ENCODE results near the gene MICALL1.
"Not testable (repeated sequence)": the region's sequence is repeated elsewhere in the genome, so short reads cannot be mapped to it uniquely, and the experiment has no call there.

The MICALL1 gene

DNA sequence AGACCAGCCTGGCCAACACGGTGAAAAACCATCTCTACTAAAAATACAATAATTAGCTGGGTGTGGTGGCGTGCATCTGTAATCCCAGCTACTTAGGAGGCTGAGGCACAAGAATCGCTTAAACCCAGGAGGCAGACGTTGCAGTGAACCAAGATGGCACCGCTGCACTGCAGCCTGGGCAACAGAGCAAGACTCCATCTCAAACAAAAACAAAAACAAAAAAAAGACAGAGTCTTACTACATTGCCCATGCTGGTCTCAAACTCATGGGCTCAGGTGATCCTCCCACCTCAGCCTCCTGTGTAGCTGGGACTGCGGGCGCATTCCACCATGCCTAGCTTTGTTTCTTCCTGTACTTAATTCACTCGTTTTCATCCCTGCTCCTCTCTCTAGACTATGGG, 69.9 kb downstream of the MICALL1 start:
- not testable (repeated sequence) for H3K27me3 ChIP-seq (ENCODE audit: insufficient read depth, low read length); H3K4me3 ChIP-seq (ENCODE audit: low read depth, low read length); H3K36me3 ChIP-seq (ENCODE audit: insufficient read depth, low read length); H3K79me2 ChIP-seq (ENCODE audit: control insufficient read depth, insufficient read depth, low read length, unreplicated experiment); H2AFZ ChIP-seq (ENCODE audit: low read length, unreplicated experiment); H3K27ac ChIP-seq (ENCODE audit: low read depth, low read length); H3K4me1 ChIP-seq (ENCODE audit: control insufficient read depth, insufficient read depth, low read length, unreplicated experiment)

DNA sequence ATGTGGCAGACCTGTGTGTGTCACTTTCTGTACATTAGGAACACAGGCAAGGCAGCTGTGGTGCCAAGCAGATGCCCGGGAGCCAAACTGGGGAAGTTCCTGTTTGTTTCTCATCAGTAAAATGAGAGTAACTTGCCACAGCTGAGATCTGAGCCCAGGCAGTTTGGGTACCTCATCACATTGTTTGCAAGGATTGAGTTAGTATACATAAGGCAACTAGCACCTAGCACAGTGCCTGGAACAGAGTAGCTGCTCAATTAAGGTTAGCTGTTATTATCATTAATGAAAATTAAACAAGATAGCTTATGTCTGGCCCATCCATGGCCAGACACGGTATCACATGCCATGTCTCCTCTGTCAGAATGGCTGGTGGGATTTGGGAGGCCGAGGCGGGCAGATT, 70.5 kb downstream of the MICALL1 start:
- H3K36me3 ChIP-seq (ENCODE audit: insufficient read depth, low read length) = no peaks in the 10 kb centered on the region
- H3K4me1 ChIP-seq (ENCODE audit: control insufficient read depth, insufficient read depth, low read length, unreplicated experiment) = no peaks in the 10 kb centered on the region
- no peaks in the 10 kb centered on the region for H3K27me3 ChIP-seq (ENCODE audit: insufficient read depth, low read length)
- H2AFZ ChIP-seq (ENCODE audit: low read length, unreplicated experiment) = no peak overlapping the region
- H3K27ac ChIP-seq (ENCODE audit: low read depth, low read length) = no peak overlapping the region
- H3K79me2 ChIP-seq (ENCODE audit: control insufficient read depth, insufficient read depth, low read length, unreplicated experiment) = no peaks in the 10 kb centered on the region
- H3K4me3 ChIP-seq (ENCODE audit: low read depth, low read length) = no peak overlapping the region

DNA sequence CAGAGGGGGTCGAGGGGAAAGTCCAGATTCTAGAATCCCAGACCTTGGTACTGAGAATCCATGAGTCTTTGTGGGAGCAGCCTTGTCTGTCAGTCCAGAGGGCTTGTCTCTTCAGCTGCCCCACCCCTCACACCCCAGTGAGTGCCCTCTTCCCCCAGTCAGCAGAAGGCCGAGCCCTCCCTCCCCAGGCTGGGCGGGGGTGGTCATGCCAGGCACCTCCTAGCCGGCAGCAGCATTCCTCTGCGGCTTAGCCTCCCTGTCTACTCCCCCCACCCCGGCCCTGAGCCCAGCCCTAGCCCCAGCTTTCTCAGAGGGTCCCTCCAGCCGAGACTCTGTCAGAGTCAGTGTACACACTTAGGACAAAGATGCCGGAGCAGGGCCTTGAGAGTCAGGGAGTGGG, 73.7 kb downstream of the MICALL1 start:
- H3K36me3 ChIP-seq (ENCODE audit: insufficient read depth, low read length) = no peaks in the 10 kb centered on the region
- H3K27ac ChIP-seq (ENCODE audit: low read depth, low read length) = no peak overlapping the region
- no peak overlapping the region for H2AFZ ChIP-seq (ENCODE audit: low read length, unreplicated experiment)
- no peak overlapping the region for H3K4me3 ChIP-seq (ENCODE audit: low read depth, low read length)
- no peaks in the 10 kb centered on the region for H3K27me3 ChIP-seq (ENCODE audit: insufficient read depth, low read length)
- no peaks in the 10 kb centered on the region for H3K79me2 ChIP-seq (ENCODE audit: control insufficient read depth, insufficient read depth, low read length, unreplicated experiment)
- no peaks in the 10 kb centered on the region for H3K4me1 ChIP-seq (ENCODE audit: control insufficient read depth, insufficient read depth, low read length, unreplicated experiment)

DNA sequence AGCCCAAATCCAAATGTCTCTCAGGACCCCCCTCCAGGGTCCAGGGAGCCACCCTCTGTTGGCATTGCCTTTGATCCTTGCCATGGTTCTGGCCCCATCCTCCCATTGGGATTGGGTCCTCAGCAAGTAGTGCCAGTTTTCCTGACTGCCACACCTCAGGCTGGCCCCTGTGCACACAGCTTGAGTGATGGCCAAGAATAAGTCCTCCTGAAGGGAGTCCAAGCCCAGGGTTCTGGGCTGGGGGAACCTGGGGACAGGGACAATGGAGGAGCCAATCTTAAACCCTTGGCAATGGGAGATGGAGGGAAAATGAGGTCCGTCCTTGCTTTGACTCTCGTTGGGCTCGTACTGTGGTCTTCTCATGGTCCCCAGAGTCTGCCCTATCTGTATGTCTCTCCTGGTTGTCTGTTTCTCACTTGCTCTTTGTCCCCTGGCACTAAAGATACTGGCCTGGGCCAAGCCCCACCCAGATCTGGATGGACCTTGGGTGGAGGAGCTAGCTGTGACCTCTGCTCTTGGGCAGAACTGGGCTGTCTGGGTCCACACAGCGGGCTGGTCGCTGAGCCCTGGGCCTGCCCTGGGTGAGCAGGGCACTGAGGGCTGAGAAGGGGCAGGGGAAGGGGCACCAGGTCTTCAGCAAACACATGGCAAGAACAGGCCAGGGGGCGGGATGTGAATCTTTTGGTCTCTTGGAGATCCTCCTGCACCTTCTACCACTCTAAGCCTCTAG, 75.3 kb downstream of the MICALL1 start:
- Histone ChIP-seq H2AFZ (ENCODE audit: low read length, unreplicated experiment) (no peak overlapping the region), H3K4me1 (ENCODE audit: control insufficient read depth, insufficient read depth, low read length, unreplicated experiment) (no peaks in the 10 kb centered on the region), H3K4me3 (ENCODE audit: low read depth, low read length) (no peak overlapping the region), H3K36me3 (ENCODE audit: insufficient read depth, low read length) (no peaks in the 10 kb centered on the region), H3K27ac (ENCODE audit: low read depth, low read length) (no peak overlapping the region), H3K27me3 (ENCODE audit: insufficient read depth, low read length) (no peaks in the 10 kb centered on the region), H3K79me2 (ENCODE audit: control insufficient read depth, insufficient read depth, low read length, unreplicated experiment) (no peaks in the 10 kb centered on the region)

DNA sequence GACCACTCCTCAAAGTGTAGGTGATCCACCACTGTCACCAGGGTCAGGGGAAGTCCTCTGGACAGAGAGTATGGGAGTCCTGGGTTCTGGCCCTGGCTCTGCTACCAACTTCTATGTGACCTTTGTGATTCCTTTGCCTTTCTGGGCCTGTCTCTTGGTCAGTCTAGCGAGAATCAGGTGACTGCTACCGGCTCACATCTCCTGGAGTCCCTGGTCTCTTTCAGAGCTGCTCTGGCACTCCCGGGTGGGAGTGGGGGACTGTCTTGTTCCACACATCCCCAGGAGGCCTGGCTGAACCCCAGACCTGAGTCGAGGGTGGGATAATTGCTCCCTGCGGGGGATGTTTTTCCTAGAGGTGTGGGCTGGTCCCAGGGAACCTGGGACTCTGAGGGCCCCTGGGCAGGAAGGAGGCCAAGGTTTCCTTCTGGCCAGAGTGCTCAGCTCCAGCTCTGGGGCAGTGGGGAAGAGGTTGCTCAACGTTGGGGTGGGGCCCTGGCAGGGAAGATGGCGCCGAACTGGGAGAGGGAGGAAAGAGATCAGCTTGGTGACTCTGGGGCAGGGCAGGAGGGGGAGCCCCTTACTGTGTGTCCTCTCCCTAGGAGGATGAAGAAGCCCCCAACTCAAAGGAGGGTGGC, 76.2 kb downstream of the MICALL1 start:
- Histone ChIP-seq H3K36me3 (ENCODE audit: insufficient read depth, low read length) (no peaks in the 10 kb centered on the region), H3K27ac (ENCODE audit: low read depth, low read length) (no peak overlapping the region), H3K4me3 (ENCODE audit: low read depth, low read length) (no peak overlapping the region), H3K27me3 (ENCODE audit: insufficient read depth, low read length) (no peaks in the 10 kb centered on the region), H3K79me2 (ENCODE audit: control insufficient read depth, insufficient read depth, low read length, unreplicated experiment) (no peaks in the 10 kb centered on the region), H3K4me1 (ENCODE audit: control insufficient read depth, insufficient read depth, low read length, unreplicated experiment) (no peaks in the 10 kb centered on the region), H2AFZ (ENCODE audit: low read length, unreplicated experiment) (no peak overlapping the region)

DNA sequence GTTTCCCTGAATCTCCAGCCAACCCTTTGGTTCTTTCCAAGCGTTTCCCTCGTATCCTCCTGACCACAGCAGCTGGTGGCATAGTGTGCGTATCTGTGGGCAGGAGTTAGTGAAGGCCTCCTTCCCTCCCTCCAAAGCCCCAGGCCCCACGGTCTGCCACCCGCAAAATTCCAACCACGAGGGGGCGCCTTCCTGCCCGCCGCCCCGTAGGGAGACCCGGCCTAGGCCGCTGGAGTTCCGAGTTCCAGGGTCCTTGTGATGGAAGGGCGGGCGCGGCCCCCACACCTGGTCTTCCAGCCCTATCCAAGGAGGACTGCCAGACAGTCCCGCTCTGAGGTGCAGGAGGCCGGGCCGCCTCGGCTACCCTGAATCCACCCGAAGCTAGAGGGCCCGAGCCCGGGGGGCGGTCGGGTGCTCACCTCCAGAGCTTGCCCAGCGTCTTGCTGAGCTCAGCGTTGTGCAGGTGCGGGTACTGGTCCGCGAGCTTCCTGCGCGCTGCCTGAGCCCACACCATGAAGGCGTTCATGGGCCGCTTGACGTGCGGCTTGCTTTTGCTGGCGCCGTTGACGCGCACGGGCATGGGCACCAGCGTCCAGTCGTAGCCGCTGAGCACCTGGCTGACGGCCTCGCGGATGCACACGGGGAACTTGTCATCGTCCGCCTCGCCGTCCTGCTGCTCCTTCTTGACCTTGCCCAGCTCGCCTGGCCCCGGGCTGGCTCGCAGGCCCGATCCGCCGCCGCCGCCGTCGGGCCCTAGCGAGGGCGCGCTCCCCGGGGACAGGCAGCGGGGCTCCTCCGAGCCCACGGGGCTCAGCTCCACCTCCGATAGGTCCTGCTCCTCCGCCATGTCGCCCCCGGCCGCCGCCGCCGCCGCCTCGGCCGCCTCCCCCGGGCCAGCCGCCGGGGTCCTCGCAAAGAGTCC, 77.1 kb downstream of the MICALL1 start:
- H3K36me3 ChIP-seq (ENCODE audit: insufficient read depth, low read length) = no peaks in the 10 kb centered on the region
- H3K27me3 ChIP-seq (ENCODE audit: insufficient read depth, low read length) = no peaks in the 10 kb centered on the region
- no peak overlapping the region for H3K27ac ChIP-seq (ENCODE audit: low read depth, low read length)
- no peak overlapping the region for H2AFZ ChIP-seq (ENCODE audit: low read length, unreplicated experiment)
- H3K4me3 ChIP-seq (ENCODE audit: low read depth, low read length) = no peak overlapping the region
- H3K79me2 ChIP-seq (ENCODE audit: control insufficient read depth, insufficient read depth, low read length, unreplicated experiment) = no peaks in the 10 kb centered on the region
- no peaks in the 10 kb centered on the region for H3K4me1 ChIP-seq (ENCODE audit: control insufficient read depth, insufficient read depth, low read length, unreplicated experiment)

DNA sequence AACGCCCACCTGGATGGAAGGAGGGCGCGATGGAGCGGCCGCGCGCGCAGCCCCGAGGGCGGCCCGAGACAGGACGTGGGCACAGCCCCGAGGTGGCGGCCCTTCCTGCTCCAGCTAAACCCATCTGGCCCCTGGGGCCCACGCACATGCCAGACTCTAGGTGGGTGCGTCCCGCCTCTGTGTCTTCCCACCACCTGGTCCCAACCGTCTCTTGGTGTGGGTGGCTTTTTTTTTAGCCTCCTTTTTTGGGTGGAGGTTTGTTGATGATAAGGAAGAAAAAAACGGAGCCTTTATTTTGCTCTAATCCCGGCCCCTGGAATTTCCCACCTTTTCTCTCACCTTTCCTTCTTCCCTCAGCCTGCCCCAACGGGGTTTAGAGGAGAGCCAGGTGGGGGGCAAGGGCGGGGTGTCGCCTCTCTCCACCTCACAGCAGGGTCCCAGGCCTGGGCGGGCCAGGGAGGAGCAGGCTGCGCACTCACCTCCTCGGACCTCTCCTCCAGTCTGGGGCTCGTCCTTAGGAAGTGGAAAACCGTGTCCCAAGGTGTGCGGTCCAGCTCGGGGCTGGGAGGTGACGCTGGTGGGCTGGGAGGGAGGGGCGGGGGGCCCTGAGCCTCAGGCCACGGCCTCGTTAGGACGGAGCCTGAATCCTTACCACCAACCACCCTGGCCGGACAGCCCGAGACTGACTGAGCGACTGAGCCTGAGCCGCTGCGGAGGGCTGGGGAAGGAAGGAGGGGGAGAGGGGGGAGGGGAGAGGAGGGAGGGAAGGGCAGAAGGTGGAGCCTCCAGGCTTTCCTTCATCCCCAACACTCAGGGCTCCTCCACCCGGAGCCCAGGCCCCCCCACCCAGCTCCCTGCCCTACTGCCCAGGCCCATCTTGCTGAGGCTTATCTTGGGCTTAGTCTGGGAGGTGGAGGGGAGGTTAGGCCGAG, 78.0 kb downstream of the MICALL1 start, which contains the start of gene SOX10:
Gene SOX10, minus strand, starts transcription at position 696 of the 932 bp plus-strand sequence. CDS start 771 bp downstream, outside the sequence.
- H3K27me3 ChIP-seq (ENCODE audit: insufficient read depth, low read length) = no peaks in the 10 kb centered on the region
- H2AFZ ChIP-seq (ENCODE audit: low read length, unreplicated experiment) = no peak within 1 kb of the TSS
- no peaks in the 10 kb centered on the region for H3K79me2 ChIP-seq (ENCODE audit: control insufficient read depth, insufficient read depth, low read length, unreplicated experiment)
- no peak within 1 kb of the TSS for H3K27ac ChIP-seq (ENCODE audit: low read depth, low read length)
- H3K4me1 ChIP-seq (ENCODE audit: control insufficient read depth, insufficient read depth, low read length, unreplicated experiment) = no peaks in the 10 kb centered on the region
- H3K36me3 ChIP-seq (ENCODE audit: insufficient read depth, low read length) = no peaks in the 10 kb centered on the region
- H3K4me3 ChIP-seq (ENCODE audit: low read depth, low read length) = no peak within 1 kb of the TSS

DNA sequence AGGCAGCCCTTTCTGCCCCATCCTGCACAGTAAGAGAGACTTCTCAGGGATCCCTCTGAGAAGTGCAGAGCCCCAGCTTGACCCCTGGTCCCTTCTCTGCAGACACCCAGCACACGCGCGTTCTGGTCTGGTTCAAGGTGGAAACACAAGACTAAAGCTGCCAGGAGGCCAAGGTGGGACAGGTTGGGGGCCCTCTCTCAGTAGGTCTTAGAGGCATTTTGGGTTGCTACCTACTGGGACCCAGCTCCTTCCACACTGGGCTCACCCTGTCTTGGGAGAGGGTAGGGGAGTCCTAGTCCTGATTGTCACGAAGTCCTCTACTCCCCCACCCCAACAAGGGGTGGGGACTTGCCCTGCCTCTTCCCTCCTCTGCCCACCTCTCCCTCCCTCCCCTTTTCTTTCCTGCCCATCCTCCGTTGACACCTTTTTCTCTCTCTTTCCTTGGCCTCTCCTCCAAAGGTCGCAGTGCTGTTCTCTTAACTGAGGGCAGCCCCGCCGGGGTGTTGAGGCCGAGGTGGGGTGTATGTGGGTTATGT, 79.0 kb downstream of the MICALL1 start:
- H3K79me2 ChIP-seq (ENCODE audit: control insufficient read depth, insufficient read depth, low read length, unreplicated experiment) = no peaks in the 10 kb centered on the region
- no peaks in the 10 kb centered on the region for H3K4me1 ChIP-seq (ENCODE audit: control insufficient read depth, insufficient read depth, low read length, unreplicated experiment)

DNA sequence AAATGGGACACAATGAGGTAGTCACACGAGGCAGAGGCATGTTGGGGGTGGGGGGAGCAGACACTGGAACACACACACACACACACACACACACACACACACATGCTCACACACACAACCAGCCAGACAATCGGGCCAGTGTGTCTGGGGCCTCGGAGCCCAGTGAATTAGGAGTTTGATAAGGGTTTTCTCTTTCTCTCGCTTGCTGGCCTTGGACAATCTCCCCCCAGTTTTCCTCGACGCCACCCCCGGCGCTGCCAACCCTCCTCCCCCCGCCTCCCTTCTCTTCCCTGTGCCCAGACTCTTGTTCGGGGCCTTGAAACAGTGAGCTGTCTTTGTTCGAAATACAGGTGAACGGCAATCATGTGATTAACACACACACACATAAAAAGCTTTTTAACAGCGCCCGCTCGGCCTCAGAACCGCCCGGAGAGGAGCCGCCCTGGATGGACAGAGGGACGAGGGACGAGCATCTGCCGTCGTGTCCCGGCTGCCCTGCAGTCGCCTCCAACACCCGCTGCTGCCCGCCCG, 79.7 kb downstream of the MICALL1 start:
- no peak overlapping the region for H3K27ac ChIP-seq (ENCODE audit: low read depth, low read length)

More for the DNA sequence above, 79.0 kb downstream of the MICALL1 start:
- no peaks in the 10 kb centered on the region for H3K27me3 ChIP-seq (ENCODE audit: insufficient read depth, low read length)
- no peak overlapping the region for H3K4me3 ChIP-seq (ENCODE audit: low read depth, low read length)
- H3K27ac ChIP-seq (ENCODE audit: low read depth, low read length) = no peak overlapping the region
- no peak overlapping the region for H2AFZ ChIP-seq (ENCODE audit: low read length, unreplicated experiment)
- no peaks in the 10 kb centered on the region for H3K36me3 ChIP-seq (ENCODE audit: insufficient read depth, low read length)

More for the DNA sequence above, 79.7 kb downstream of the MICALL1 start:
- Histone ChIP-seq H3K4me3 (ENCODE audit: low read depth, low read length) (no peak overlapping the region), H3K79me2 (ENCODE audit: control insufficient read depth, insufficient read depth, low read length, unreplicated experiment) (no peaks in the 10 kb centered on the region), H3K27me3 (ENCODE audit: insufficient read depth, low read length) (no peaks in the 10 kb centered on the region), H2AFZ (ENCODE audit: low read length, unreplicated experiment) (no peak overlapping the region), H3K36me3 (ENCODE audit: insufficient read depth, low read length) (no peaks in the 10 kb centered on the region), H3K4me1 (ENCODE audit: control insufficient read depth, insufficient read depth, low read length, unreplicated experiment) (no peaks in the 10 kb centered on the region)

Data from ACC112 (cell line).